Breast epithelium (tissue), 3 donors: ENCODE measurements around the gene THRA.

ENCODE experiments used
- CTCF ChIP-seq, 3 donors: fragments of 450-650 bp; IDR thresholded peaks; one replicate each; pipeline ENCODE4 v1.5.1; 2016 to 2017; ENCODE audit warnings: antibody characterized with exemption in 3 of 3, mild to moderate bottlenecking in 3 of 3, moderate library complexity in 3 of 3
- POLR2A ChIP-seq: fragments of 450-650 bp; IDR thresholded peaks from one replicate; pipeline ENCODE4 v1.6.1; 2016; ENCODE audit warnings: antibody characterized with exemption, mild to moderate bottlenecking, moderate library complexity

- TF ChIP-seq CTCF (IDR thresholded peaks at IDR 0.05): no peak
- TF ChIP-seq POLR2A: no peak
These were observed 43.4 kb upstream of the THRA start for GRCh38 chr17:40019140-40019991.
